GM12878 (cell line): Measurements from ENCODE around the gene NECAB3. TPM values are rescaled to one million over a fixed set of nuclear protein-coding genes. Genes with fewer than 3 reads are reported as not detected.

Experiments
- ATAC-seq: fragments of 200-7000 bp; cut with Tn5 transposase; 3 replicates; pipeline ENCODE4 v1.9.1; 2020; ENCODE audit warnings: mild to moderate bottlenecking, moderate library complexity
- BruUV-seq: library from RNA; stranded (reverse); fragments of 400-500 nt; replicated peaks from 2 replicates; lab custom pipeline; 2021; lab: Mats Ljungman, UMichigan
- CTCF ChIA-PET: fragments of 300-600 bp; sonication (Branson Sonifier 250); formaldehyde crosslinking; extraction: SDS; loops from one replicate; lab custom pipeline; 2021; ENCODE audit warnings: inconsistent platforms; lab: Yijun Ruan, JAX
- POLR2A ChIA-PET: fragments of 350-600 bp; formaldehyde crosslinking; extraction: SDS; loops from one replicate; lab custom pipeline; 2021; ENCODE audit warnings: inconsistent platforms; lab: Charles Lee
- RAD21 ChIA-PET: fragments of 300-600 bp; sonication (Branson Sonifier 250); formaldehyde crosslinking; loops from one replicate; lab custom pipeline; 2023; ENCODE audit warnings: antibody characterized with exemption; ENCODE audit not compliant: unreplicated experiment; lab: Charles Lee
- SMC1A ChIA-PET: fragments of 300-600 bp; sonication (Branson Sonifier 250); formaldehyde crosslinking; loops from one replicate; lab custom pipeline; 2023; ENCODE audit not compliant: unreplicated experiment, uncharacterized antibody; lab: Charles Lee
- DNase-seq: peaks from one replicate; pipeline ENCODE4 v3.0.0-alpha.2; 2011; ENCODE audit warnings: low read depth, low spot score
- FAIRE-seq: peaks from 3 replicates; lab custom pipeline; 2011; peaks lifted over from hg19 to GRCh38; lab: Jason Lieb, UNC
- H2AFZ ChIP-seq: 2 replicates; pipeline ENCODE4 v1.6.0; 2011; ENCODE audit warnings: low read depth, low read length, control low read depth; ENCODE audit not compliant: control insufficient read depth
- H3K27ac ChIP-seq: 2 replicates; pipeline ENCODE4 v1.5.1; 2011; ENCODE audit warnings: control low read depth; ENCODE audit not compliant: control insufficient read depth, insufficient read depth
- H3K27me3 ChIP-seq, 2 experiments: replicated peaks in 1 of 2; 2 replicates each; pipeline versions ENCODE4 v1.6.0 to v1.6.1; 2011; ENCODE audit warnings: low read length in 1 of 2; ENCODE audit not compliant: control insufficient read depth in 2 of 2, insufficient read depth in 2 of 2
- H3K36me3 ChIP-seq, 2 experiments: 2 replicates each; pipeline ENCODE4 v1.5.1; 2011; ENCODE audit warnings: low read length in 1 of 2; ENCODE audit not compliant: control insufficient read depth in 2 of 2, insufficient read depth in 2 of 2
- H3K4me1 ChIP-seq: 2 replicates; pipeline ENCODE4 v1.6.1; 2011; ENCODE audit warnings: mild to moderate bottlenecking, low read length, moderate library complexity, mixed read lengths; ENCODE audit not compliant: control insufficient read depth, insufficient read depth
- H3K4me2 ChIP-seq: 2 replicates; pipeline ENCODE4 v1.6.0; 2011; ENCODE audit warnings: control low read depth; ENCODE audit not compliant: control insufficient read depth, insufficient read depth
- H3K4me3 ChIP-seq: fragments of 200-600 bp; sonication (generic); 2 replicates; pipeline ENCODE4 v1.5.1; 2016
- H3K79me2 ChIP-seq: 2 replicates; pipeline ENCODE4 v1.6.0; 2011; ENCODE audit warnings: low read length; ENCODE audit not compliant: control insufficient read depth, insufficient read depth
- H3K9ac ChIP-seq: 2 replicates; pipeline ENCODE4 v1.8.0; 2011; ENCODE audit warnings: low read length, control low read depth, mixed read lengths; ENCODE audit not compliant: control insufficient read depth, insufficient read depth
- H3K9me3 ChIP-seq: replicated peaks from 3 replicates; pipeline ENCODE4 v1.5.1; 2011; ENCODE audit warnings: mild to moderate bottlenecking, low read length; ENCODE audit not compliant: control insufficient read depth, insufficient read depth
- H4K20me1 ChIP-seq: 2 replicates; pipeline ENCODE4 v1.6.0; 2011; ENCODE audit not compliant: control insufficient read depth, insufficient read depth
- ASH2L ChIP-seq: fragments of 300-600, 200-600 bp; sonication (generic); IDR thresholded peaks from 2 replicates; pipeline ENCODE4 v1.6.1; 2017; ENCODE audit warnings: low read depth, mild to moderate bottlenecking, borderline replicate concordance
- CBX5 ChIP-seq: sonication (generic); IDR thresholded peaks from 2 replicates; pipeline ENCODE4 v1.6.1; 2016; ENCODE audit warnings: low read depth, moderate library complexity, mild to moderate bottlenecking, inconsistent platforms
- ELK1 ChIP-seq: IDR thresholded peaks from 2 replicates; pipeline ENCODE4 v1.6.1; 2012; ENCODE audit warnings: low read depth, low read length, improper control_type of control experiment
- FOXM1 ChIP-seq: IDR thresholded peaks from 2 replicates; pipeline ENCODE4 v1.6.1; 2012; ENCODE audit warnings: low read depth, mild to moderate bottlenecking, inconsistent platforms, low read length, moderate library complexity
- NKRF ChIP-seq: fragments of 450-650 bp; conservative IDR thresholded peaks from 2 replicates; pipeline ENCODE4 v1.6.1; 2017; ENCODE audit warnings: mild to moderate bottlenecking, moderate library complexity
- POLR2AphosphoS5 ChIP-seq: IDR thresholded peaks from 2 replicates; pipeline ENCODE4 v1.6.1; 2011; ENCODE audit warnings: mild to moderate bottlenecking, low read length, inconsistent platforms
- STAT1 ChIP-seq: fragments of 450-650 bp; conservative IDR thresholded peaks from 2 replicates; pipeline ENCODE4 v1.6.1; 2014; ENCODE audit warnings: antibody characterized with exemption, mild to moderate bottlenecking
- WGBS: methylation state at CpG from one replicate; pipeline ENCODE4 v1.1.6; 2016; ENCODE audit warnings: low lambda C conversion rate; ENCODE audit not compliant: insufficient replicate concordance, insufficient coverage; ENCODE audit errors: missing lambda C conversion rate; 5-methylcytosine and 5-hydroxymethylcytosine counted together
- in situ Hi-C: fragments of 300-500 bp; cut with MboI; formaldehyde crosslinking; loops from 9 replicates; pipeline ENCODE4 v1.14.3; 2018; ENCODE audit warnings: mixed read lengths
- intact Hi-C: fragments of 100-400 bp; cut with micrococcal nuclease; formaldehyde crosslinking; loops from one replicate; pipeline ENCODE4 v1.14.2; 2022; ENCODE audit not compliant: unreplicated experiment
- polyA plus RNA-seq, 11 experiments: library from polyadenylated mRNA; depleted of rRNA in 4 of 11; unstranded in 6 of 11; stranded (reverse) in 5 of 11; fragments of >200 nt; fragmentation: Nextera tagmentation in 4 of 11; fragmentation: Illumina TruSeq in 1 of 11; extraction: Ambion mirVana in 4 of 11; extraction: Trizol in 1 of 11; gene quantifications; 1 replicate in 1 of 11; 2 replicates in 10 of 11; pipeline versions ENCODE4 v1.2.1 to v1.2.3, GENCODE V29; 2011 to 2016; ENCODE audit warnings: inconsistent platforms in 2 of 11, missing spikeins in 2 of 11, low read depth in 1 of 11
- total RNA-seq, 4 experiments: library from RNA; depleted of rRNA in 3 of 4; stranded (reverse); fragments of >200 nt in 3 of 4; fragmentation: Illumina TruSeq in 1 of 4; extraction: Trizol in 1 of 4; gene quantifications; 2 replicates each; pipeline versions ENCODE4 v1.2.1 to v1.2.3, GENCODE V29; 2013 to 2021
- TF ChIP-seq, protein P1 (sequence below): fragments of 450-650 bp; formaldehyde crosslinking; IDR thresholded peaks from 2 replicates; pipeline ENCODE4 v1.5.0; 2022; ENCODE audit warnings: mild to moderate bottlenecking, missing genetic modification characterization
- TF ChIP-seq, protein P2 (sequence below): fragments of 450-650 bp; IDR thresholded peaks from 2 replicates; pipeline ENCODE4 v1.6.1; 2017; ENCODE audit warnings: mild to moderate bottlenecking, moderate library complexity
- TF ChIP-seq, protein P3 (sequence below): IDR thresholded peaks from 2 replicates; pipeline ENCODE4 v1.6.1; 2012; ENCODE audit warnings: low read depth, low read length, improper control_type of control experiment

The NECAB3 gene
- total and polyA plus RNA-seq, 10 of the 15 experiments (the other 5 are each of a cell fraction or from before 2014, with no cell fraction given) = 0.21 to 17.0 (median 7.2) TPM

DNA sequence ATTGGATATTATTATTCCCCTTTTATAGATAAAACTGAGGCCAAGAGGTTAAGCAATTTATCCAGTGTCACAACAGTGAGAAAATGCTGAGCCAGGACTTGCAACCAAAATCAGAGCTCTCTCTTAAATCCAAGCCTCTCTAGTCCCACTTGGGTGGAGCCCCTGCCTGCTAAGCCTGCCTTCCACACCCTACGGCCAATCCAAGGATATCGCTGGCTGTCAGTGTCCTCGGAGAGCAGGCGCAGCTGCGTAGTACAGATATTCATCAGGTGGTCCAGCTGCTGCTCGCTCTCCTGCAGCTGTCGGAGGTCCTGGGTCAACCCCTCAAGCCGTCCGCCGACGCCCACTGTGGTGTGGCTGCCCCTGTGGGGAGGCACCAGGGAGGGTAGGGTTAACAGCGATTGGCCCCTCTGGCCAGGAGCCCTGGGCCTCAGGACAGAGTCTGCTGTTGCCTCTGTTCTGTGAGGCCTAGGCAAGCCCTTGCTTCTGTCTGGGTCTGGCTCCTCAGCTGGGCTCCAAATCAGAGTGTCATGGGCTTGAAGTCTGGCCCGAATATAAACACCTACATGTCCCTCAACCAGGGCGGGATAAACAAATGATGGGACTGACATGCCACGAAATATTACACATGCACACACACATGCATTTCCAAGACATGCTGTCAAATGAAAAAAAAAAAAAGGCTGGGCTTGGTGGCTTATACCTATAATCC, 3.9 kb upstream of the NECAB3 start:
- WGBS = 98% methylated on average over 15 of the region's 15 CpGs
- Histone ChIP-seq H3K4me2 (no peak overlapping the region), H3K27me3 (no peaks in the 10 kb centered on the region), H3K4me3 (no peak overlapping the region), H4K20me1 (no peaks in the 10 kb centered on the region), H2AFZ (no peak overlapping the region), H3K4me1 (peaks cover 34% of the 10 kb centered on the region), H3K9ac (no peak overlapping the region), H3K79me2 (peaks cover 24% of the 10 kb centered on the region), H3K27ac (no peak overlapping the region), H3K9me3 (no peaks in the 10 kb centered on the region), H3K36me3 (peaks cover 0 to 5% of the 10 kb centered on the region in 2 experiments; a peak in 3 of 4 replicates)
- ChIA-PET RAD21 (interaction anchor here (1.6 kb wide), 1 partner anchor 9 kb away, joined by 3 read pairs; no protein-coding TSS in a partner anchor), CTCF (interaction anchor here (0.9 kb wide), 1 partner anchor 12 kb away, joined by 3 read pairs; the partner anchor contains the start of gene ACTL10), POLR2A (interaction anchor here (0.6 kb wide), 1 partner anchor 49 kb away, joined by 3 read pairs; no protein-coding TSS in a partner anchor), SMC1A (interaction anchor here (0.6 kb wide), 1 partner anchor 59 kb away, joined by 3 read pairs; no protein-coding TSS in a partner anchor)
- ATAC-seq (no peak), DNase-seq (no peak), FAIRE-seq (no peak)
- intact Hi-C loops = no loop called here
- BruUV-seq = no TSS peak
- TF ChIP-seq ASH2L (no peak), STAT1 (no peak), FOXM1 (no peak), POLR2AphosphoS5 (no peak), CBX5 (no peak), NKRF (no peak), ELK1 (no peak)
- TF ChIP-seq, protein P1, sequence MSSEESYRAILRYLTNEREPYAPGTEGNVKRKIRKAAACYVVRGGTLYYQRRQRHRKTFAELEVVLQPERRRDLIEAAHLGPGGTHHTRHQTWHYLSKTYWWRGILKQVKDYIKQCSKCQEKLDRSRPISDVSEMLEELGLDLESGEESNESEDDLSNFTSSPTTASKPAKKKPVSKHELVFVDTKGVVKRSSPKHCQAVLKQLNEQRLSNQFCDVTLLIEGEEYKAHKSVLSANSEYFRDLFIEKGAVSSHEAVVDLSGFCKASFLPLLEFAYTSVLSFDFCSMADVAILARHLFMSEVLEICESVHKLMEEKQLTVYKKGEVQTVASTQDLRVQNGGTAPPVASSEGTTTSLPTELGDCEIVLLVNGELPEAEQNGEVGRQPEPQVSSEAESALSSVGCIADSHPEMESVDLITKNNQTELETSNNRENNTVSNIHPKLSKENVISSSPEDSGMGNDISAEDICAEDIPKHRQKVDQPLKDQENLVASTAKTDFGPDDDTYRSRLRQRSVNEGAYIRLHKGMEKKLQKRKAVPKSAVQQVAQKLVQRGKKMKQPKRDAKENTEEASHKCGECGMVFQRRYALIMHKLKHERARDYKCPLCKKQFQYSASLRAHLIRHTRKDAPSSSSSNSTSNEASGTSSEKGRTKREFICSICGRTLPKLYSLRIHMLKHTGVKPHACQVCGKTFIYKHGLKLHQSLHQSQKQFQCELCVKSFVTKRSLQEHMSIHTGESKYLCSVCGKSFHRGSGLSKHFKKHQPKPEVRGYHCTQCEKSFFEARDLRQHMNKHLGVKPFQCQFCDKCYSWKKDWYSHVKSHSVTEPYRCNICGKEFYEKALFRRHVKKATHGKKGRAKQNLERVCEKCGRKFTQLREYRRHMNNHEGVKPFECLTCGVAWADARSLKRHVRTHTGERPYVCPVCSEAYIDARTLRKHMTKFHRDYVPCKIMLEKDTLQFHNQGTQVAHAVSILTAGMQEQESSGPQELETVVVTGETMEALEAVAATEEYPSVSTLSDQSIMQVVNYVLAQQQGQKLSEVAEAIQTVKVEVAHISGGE = no peak
- TF ChIP-seq, protein P2, sequence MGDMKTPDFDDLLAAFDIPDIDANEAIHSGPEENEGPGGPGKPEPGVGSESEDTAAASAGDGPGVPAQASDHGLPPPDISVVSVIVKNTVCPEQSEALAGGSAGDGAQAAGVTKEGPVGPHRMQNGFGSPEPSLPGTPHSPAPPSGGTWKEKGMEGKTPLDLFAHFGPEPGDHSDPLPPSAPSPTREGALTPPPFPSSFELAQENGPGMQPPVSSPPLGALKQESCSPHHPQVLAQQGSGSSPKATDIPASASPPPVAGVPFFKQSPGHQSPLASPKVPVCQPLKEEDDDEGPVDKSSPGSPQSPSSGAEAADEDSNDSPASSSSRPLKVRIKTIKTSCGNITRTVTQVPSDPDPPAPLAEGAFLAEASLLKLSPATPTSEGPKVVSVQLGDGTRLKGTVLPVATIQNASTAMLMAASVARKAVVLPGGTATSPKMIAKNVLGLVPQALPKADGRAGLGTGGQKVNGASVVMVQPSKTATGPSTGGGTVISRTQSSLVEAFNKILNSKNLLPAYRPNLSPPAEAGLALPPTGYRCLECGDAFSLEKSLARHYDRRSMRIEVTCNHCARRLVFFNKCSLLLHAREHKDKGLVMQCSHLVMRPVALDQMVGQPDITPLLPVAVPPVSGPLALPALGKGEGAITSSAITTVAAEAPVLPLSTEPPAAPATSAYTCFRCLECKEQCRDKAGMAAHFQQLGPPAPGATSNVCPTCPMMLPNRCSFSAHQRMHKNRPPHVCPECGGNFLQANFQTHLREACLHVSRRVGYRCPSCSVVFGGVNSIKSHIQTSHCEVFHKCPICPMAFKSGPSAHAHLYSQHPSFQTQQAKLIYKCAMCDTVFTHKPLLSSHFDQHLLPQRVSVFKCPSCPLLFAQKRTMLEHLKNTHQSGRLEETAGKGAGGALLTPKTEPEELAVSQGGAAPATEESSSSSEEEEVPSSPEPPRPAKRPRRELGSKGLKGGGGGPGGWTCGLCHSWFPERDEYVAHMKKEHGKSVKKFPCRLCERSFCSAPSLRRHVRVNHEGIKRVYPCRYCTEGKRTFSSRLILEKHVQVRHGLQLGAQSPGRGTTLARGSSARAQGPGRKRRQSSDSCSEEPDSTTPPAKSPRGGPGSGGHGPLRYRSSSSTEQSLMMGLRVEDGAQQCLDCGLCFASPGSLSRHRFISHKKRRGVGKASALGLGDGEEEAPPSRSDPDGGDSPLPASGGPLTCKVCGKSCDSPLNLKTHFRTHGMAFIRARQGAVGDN = no peak
- TF ChIP-seq, protein P3, sequence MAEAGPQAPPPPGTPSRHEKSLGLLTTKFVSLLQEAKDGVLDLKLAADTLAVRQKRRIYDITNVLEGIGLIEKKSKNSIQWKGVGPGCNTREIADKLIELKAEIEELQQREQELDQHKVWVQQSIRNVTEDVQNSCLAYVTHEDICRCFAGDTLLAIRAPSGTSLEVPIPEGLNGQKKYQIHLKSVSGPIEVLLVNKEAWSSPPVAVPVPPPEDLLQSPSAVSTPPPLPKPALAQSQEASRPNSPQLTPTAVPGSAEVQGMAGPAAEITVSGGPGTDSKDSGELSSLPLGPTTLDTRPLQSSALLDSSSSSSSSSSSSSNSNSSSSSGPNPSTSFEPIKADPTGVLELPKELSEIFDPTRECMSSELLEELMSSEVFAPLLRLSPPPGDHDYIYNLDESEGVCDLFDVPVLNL = no peak
- in situ Hi-C loops = no loop called here
